ENCODE data around the gene METTL4. TPM values are rescaled to one million over a fixed set of nuclear protein-coding genes. Genes with fewer than 3 reads are reported as not detected.

The METTL4 gene
- total and polyA plus RNA-seq, 2 experiments from 2014 or later = 7.6 to 16.0 TPM

DNA sequence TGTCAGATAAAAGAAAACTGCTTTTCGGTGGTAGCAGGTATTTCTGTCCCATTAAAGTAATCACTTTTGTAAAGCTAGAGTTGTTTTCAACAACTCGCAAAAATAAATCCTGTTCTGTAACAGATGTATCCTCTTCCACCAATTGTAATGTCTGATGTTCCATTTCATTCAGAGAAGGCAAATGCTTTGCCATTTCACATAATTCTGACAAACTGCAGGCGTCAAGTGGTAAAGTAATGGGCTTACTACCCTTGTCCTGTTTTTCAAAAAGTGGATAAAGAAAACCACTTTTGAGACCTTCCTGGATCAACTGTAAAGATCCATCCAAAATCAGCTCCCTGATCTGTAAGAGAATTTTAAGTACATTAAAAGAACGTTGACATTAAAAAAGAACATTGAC lies 16.6 kb downstream of the METTL4 start:
- no peak overlapping the region for H2AFZ ChIP-seq
- H4K20me1 ChIP-seq (ENCODE audit: insufficient read depth, poor library complexity, severe bottlenecking) = no peaks in the 10 kb centered on the region
- no peaks in the 10 kb centered on the region for H3K9me3 ChIP-seq (ENCODE audit: low read depth)
- TF ChIP-seq EZH2phosphoT487 (IDR thresholded peaks at IDR 0.05; ENCODE audit: low read depth, severe bottlenecking, unreplicated experiment) (no peak), EZH2 (IDR thresholded peaks at IDR 0.05; ENCODE audit: borderline replicate concordance) (no peak)
- TF ChIP-seq, protein P1, sequence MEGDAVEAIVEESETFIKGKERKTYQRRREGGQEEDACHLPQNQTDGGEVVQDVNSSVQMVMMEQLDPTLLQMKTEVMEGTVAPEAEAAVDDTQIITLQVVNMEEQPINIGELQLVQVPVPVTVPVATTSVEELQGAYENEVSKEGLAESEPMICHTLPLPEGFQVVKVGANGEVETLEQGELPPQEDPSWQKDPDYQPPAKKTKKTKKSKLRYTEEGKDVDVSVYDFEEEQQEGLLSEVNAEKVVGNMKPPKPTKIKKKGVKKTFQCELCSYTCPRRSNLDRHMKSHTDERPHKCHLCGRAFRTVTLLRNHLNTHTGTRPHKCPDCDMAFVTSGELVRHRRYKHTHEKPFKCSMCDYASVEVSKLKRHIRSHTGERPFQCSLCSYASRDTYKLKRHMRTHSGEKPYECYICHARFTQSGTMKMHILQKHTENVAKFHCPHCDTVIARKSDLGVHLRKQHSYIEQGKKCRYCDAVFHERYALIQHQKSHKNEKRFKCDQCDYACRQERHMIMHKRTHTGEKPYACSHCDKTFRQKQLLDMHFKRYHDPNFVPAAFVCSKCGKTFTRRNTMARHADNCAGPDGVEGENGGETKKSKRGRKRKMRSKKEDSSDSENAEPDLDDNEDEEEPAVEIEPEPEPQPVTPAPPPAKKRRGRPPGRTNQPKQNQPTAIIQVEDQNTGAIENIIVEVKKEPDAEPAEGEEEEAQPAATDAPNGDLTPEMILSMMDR (IDR thresholded peaks at IDR 0.05; ENCODE audit: poor library complexity) = no peak
- no peak overlapping the region for H3K27ac ChIP-seq
- H3K4me3 ChIP-seq = no peak overlapping the region
- H3K36me3 ChIP-seq (replicated peaks; ENCODE audit: insufficient read depth, low read depth) = no peaks in the 10 kb centered on the region
- no peaks in the 10 kb centered on the region for H3K4me1 ChIP-seq (ENCODE audit: insufficient read depth)
- DNase-seq (ENCODE audit: low spot score) = no peak
- no peaks in the 10 kb centered on the region for H3K27me3 ChIP-seq
- 69% methylated on average over 4 of the region's 4 CpGs for WGBS (ENCODE audit: low lambda C conversion rate, missing lambda C conversion rate)
- no peaks in the 10 kb centered on the region for H3K9me2 ChIP-seq (replicated peaks; ENCODE audit: insufficient read depth)
- H3K4me2 ChIP-seq = no peak overlapping the region
- no peaks in the 10 kb centered on the region for H3K79me2 ChIP-seq

DNA sequence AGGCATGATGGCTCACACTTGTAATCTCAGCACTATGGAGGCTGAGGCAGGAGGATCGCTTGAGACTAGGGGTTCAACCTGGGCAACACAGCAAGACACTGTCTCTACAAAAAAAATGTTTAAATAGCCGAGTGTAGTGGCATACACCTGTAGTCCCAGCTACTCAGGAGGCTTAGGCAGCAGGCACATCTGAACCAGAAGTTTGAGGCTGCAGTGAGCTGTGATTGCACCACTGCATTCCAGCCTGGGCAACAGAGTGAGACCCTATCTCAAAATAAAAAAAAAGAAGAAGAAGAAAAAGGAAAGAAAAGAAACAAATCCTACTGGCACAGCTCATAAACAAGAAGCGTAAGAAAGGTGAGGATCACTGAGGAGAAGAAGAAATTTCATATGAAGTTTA lies 19.9 kb downstream of the METTL4 start:
- Histone ChIP-seq H3K9me3 (ENCODE audit: low read depth) (no peaks in the 10 kb centered on the region), H3K4me3 (no peak overlapping the region), H3K27me3 (no peaks in the 10 kb centered on the region), H2AFZ (no peak overlapping the region), H3K4me1 (ENCODE audit: insufficient read depth) (no peaks in the 10 kb centered on the region), H3K4me2 (no peak overlapping the region), H3K9me2 (replicated peaks; ENCODE audit: insufficient read depth) (no peaks in the 10 kb centered on the region), H3K36me3 (replicated peaks; ENCODE audit: insufficient read depth, low read depth) (no peaks in the 10 kb centered on the region), H3K79me2 (no peaks in the 10 kb centered on the region), H4K20me1 (ENCODE audit: insufficient read depth, poor library complexity, severe bottlenecking) (no peaks in the 10 kb centered on the region), H3K27ac (no peak overlapping the region)
- TF ChIP-seq, protein P1 (IDR thresholded peaks at IDR 0.05; ENCODE audit: poor library complexity) = no peak
- no peak for TF ChIP-seq EZH2phosphoT487 (IDR thresholded peaks at IDR 0.05; ENCODE audit: low read depth, severe bottlenecking, unreplicated experiment)
- no peak for TF ChIP-seq EZH2 (IDR thresholded peaks at IDR 0.05; ENCODE audit: borderline replicate concordance)
- WGBS (ENCODE audit: low lambda C conversion rate, missing lambda C conversion rate) = 94% methylated on average over 3 of the region's 3 CpGs
- no peak for DNase-seq (ENCODE audit: low spot score)

DNA sequence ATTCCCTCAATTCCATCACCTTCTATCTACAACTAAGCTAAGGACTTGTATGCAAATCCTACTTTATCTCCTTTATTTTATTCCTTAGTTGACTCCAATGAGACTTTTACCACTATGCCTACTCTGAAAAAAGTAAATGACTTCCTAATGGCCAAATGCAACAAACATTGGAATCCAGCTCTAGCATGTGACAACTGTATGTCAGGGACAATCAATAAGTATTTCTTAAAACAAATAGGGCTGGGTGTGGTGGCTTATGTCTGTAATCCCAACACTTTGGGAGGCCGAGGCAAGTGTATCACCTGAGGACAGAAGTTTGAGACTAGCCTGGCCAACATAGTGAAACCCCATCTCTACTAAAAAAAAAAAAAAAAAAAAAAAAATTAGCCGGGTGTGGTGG lies 21.8 kb downstream of the METTL4 start:
- TF ChIP-seq EZH2 (IDR thresholded peaks at IDR 0.05; ENCODE audit: borderline replicate concordance) (no peak), EZH2phosphoT487 (IDR thresholded peaks at IDR 0.05; ENCODE audit: low read depth, severe bottlenecking, unreplicated experiment) (no peak)
- TF ChIP-seq, protein P1 (IDR thresholded peaks at IDR 0.05; ENCODE audit: poor library complexity) = no peak
- Histone ChIP-seq H3K4me2 (no peak overlapping the region), H3K9me2 (replicated peaks; ENCODE audit: insufficient read depth) (no peaks in the 10 kb centered on the region), H3K27ac (no peak overlapping the region), H3K4me1 (ENCODE audit: insufficient read depth) (no peaks in the 10 kb centered on the region), H3K4me3 (no peak overlapping the region), H3K79me2 (no peaks in the 10 kb centered on the region), H4K20me1 (ENCODE audit: insufficient read depth, poor library complexity, severe bottlenecking) (no peaks in the 10 kb centered on the region), H3K27me3 (no peaks in the 10 kb centered on the region), H3K9me3 (ENCODE audit: low read depth) (no peaks in the 10 kb centered on the region), H3K36me3 (replicated peaks; ENCODE audit: insufficient read depth, low read depth) (no peaks in the 10 kb centered on the region), H2AFZ (no peak overlapping the region)
- 90% methylated on average over 2 of the region's 2 CpGs for WGBS (ENCODE audit: low lambda C conversion rate, missing lambda C conversion rate)
- no peak for DNase-seq (ENCODE audit: low spot score)
